ENCODE data around the gene BASP1.
"Not testable (repeated sequence)": the region's sequence is repeated elsewhere in the genome, so short reads cannot be mapped to it uniquely, and the experiment has no call there.

The BASP1 gene

DNA sequence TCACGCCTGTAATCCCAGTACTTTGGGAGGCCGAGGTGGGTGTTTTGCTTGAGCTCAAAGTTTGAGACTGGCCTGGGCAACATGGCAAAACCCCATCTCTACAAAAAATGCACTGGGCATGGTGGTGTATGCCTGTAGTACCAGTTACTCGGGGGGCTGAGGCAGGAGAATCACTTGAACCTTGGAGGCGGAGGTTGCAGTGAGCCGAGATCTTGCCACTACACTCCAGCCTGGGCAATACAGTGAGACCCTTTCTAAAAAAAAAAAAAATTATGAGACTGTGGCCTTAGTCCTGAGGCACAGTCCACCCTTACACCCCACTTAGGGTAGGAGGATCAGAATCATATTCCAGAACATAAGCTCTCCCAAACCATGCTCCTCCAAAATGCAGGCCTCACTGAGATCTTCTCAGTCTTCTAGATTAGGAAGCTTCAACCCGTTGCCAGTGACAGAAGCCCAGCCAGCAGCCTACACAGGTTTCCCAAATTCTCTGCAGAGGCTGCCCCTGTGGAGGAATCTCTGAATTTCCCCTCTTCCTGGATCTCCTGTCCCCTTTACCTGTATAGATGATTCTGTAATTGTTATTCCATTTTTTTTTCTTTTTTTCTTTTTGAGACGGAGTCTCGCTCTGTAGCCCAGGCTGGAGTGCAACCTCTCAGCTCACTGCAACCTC is 77.3 kb downstream of the BASP1 start:
- DNase-seq: no peak

DNA sequence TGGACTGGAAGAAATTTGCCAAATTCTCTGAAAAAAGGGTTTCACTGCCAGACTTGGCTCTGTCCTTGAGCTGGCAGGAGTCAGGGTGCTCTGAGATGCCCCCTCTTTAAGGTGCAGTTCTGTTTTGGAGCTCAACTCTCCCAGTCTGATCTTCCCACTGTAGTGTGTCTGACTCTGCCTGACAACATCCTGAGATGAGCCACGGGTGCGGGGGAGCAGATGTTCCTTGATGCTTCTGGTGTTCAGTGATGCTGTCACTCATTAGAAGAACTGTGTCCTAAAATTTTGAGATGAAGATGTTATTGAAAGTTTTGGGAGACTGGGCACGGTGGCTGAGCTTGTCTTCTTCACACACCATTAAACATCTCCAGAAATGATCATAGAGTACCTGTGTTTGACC is 78.2 kb downstream of the BASP1 start:
- no peak for DNase-seq

DNA sequence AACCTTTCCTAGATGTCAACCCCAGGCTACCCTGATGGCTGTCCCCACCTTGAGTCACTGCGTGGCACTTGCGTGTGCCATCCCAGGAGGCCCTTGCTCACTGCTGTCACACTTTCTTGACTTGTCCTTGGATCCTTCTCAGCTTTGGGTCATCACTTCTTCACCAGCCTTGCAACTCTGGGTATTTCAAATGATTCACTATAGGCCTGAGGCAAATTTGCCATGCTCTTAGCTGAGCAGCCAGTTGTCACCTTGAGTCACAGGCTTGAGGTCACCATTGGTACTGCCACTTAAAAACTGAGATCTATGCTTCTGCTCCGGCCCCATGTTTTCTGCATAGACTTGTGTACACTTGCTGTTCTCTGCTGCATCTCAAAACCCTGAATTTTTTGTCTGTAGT is 84.7 kb downstream of the BASP1 start:
- no peak for DNase-seq

DNA sequence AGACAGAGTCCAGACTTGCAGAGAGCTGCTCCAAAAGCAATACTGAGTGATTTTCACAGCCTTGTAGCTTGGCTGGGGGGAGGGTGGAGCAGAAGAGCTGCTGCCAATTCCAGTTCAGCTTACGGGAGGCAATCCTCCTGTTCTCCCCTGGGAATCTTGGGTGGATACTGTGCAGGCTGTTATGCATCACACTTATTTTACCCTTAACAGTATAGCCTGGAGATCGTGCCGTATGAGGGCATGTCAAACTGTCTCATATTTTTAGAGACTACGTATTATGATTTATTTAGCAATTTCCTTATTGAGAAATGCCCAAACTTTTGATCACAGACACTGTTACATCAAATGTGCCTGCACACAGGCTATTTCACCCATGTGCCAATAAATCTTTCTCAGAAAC is 85.2 kb downstream of the BASP1 start:
- DNase-seq: peak; percentile 26

DNA sequence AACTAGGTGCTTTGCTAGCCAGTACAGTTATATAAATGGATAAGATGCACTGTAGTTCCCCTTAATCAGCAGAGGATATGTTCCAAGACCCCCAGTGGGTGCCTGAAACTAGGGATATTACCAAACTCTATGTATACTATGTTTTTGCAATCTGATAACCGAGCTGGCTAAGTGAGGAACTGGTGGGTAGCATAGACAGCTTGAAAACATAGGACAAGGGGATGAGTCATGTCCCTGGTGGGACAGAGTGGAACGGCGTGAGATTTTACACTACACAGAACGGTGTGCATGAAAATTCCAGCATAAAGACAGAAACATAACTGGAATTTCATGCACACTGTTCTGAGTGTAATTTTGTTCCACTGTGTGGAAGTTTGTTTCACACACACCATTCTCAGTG is 86.9 kb downstream of the BASP1 start:
- no peak for DNase-seq

DNA sequence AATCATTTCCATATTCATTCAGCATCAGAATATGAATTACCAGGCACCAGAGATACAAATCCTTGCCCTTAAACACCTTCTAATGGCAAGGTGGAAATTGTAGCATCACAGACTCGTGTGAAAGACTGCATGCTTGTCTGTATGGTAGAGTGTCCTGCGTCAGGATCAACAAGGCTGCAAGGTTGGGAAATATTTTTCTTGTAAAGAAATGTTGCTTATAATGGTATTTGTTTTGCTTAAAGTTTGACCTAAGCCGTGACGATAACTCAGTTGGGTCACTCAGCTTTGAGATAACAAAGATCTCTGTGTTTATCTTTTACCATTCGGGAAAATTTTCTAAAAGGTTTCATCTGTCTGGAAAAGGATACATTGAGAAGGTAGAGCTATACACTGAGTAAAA is 87.6 kb downstream of the BASP1 start:
- no peak for DNase-seq

DNA sequence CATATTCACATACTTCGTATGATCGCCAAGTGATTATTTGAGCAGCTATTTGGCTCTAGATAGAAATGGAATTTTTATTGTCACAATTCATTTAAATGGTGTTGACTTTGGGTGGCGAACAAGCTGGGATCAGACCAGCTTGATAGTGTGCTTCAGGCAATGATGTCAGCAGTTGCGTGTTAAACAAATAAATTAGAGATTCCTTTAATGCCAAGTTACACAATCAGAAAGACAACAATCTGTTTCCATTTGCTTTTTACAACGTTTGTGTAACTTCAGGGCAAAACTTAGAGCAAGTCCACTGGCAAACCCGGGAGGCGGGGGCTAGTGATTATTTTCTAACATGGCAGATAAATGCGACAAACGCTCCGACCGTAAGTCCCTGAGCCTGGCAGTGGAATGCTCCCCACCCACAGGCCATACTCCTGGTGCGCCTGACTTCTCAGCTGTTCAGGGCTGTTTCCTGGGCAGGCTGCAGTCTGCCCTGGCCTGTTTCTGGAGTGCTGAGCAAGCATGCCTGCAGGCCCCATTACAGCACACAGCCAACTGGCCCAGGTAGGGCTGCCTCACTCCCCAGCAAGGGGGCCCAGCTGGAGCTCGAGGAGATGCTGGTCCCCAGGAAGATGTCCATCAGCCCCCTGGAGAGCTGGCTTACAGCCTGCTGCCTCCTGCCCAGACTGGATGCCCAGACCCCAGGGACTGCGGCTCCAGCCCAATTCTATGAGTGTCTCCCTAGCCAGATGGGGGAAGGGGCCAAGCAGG is 88.7 kb downstream of the BASP1 start:
- DNase-seq: no peak

DNA sequence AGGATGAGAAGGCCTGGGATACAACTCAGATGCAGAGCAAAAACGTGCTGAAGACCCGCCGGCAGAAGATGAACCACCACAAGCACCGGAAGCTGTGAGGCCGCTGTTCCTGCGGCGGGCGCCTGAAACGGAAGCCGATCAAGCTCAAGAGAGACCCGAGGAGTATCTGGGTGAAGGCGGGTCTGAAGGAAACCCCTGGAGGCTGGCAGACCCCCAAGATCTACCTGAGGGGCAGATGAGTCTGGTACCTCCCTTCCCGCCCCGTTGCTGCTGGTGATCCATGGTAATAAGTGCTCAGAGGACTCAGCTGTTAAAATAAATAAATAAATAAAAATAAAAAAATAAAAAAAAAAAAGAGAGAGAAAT is 89.3 kb downstream of the BASP1 start:
- DNase-seq: no peak

DNA sequence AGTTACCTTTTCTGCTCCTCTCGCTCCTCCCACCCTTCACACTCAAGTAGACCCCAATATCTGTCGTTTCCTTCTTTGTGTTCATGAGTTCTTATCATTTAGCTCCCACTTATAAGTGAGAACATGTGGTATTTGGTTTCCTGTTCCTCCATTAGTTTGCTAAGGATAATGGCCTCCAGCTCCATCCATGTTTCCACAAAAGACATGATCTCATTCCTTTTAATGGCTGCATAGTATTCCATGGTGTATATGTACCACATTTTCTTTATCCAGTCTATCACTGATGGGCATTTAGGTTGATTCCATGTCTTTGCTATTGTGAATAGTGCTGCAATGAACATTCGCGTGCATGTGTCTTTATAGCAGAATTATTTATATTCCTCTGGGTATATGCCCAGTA is 90.0 kb downstream of the BASP1 start:
- DNase-seq: not testable (repeated sequence)

DNA sequence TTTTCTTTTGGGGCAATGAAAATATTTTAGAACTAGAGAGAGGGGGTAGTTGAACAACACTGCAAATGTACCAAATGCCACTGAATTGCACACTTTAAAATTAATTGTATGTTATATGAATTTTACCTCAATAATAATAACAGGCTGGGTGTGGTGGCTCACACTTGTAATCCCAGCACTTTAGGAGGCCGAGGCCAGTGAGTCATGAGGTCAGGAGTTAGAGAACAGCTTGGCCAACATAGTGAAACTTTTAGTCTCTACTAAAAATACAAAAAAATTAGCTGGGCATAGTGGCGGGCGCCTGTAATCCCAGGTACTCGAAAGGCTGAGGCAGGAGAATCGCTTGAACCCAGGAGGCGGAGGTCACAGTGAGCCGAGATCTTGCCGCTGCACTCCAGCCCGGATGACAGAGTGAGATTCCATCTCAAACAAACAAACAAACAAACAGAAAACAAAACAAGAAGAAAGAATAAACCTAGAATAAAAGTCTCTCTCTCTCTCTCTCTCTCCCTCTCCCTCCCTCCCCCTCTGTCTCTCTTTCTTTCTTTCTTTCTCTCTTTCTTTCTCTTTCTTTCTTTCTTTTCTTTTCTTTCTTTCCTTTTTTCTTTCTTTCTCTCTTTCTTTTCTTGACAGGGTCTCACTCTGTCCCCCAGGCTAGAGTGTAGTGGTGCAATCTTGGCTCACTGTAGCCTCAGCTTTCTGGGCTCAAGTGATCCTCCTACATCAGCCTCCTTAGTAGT is 91.1 kb downstream of the BASP1 start:
- DNase-seq: no peak

DNA sequence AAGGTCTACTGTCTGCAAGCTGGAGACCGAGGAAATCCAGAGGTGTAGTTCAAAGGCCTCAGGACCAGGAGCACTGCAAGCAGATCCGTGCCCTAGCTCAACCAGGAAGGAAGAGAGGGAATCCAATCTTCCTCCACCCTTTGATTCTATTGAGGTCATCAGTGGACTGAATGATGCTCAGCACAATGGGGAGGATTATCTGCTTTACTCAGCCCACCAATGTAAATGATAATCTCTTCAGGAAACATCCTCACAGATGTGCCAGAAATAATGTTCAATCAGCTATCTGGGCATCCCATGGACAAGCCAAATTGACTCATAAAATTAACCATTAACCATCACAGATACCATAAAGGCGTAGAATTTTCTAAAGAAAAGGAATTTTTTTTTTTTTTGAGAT is 92.0 kb downstream of the BASP1 start:
- DNase-seq: no peak

DNA sequence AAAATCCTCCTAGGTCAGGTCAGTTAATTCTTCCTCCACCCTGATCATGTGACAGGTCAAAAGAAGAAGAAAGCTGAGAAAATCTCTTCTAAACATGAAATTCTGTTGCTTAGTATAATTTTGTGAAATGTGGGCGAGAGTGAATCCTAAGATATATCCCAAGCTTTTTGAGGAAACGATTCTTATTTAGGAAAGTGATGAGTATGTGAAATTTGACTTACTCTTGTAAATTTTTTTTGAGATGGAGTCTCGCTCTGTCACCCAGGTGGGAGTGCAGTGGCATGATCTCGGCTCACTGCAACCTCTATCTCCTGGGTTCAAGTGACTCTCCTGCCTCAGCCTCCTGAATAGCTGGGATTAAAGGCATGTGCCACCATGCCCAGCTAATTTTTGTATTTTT is 93.1 kb downstream of the BASP1 start:
- not testable (repeated sequence) for DNase-seq

DNA sequence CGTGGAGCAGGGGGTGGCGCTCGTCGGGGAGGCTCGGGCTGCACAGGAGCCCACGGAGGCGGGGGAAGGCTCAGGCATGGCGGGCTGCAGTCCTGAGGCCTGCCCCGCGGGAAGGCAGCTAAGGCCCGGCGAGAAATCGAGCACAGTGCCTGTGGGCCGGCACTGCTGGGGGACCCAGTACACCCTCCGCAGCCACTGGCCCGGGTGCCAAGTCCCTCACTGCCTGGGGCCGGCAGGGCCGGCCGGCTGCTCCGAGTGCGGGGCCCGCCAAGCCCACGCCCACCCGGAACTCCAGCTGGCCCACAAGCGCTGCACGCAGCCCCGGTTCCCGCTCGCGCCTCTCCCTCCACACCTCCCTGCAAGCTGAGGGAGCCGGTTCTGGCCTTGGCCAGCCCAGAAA is 94.4 kb downstream of the BASP1 start:
- DNase-seq: not testable (repeated sequence)

DNA sequence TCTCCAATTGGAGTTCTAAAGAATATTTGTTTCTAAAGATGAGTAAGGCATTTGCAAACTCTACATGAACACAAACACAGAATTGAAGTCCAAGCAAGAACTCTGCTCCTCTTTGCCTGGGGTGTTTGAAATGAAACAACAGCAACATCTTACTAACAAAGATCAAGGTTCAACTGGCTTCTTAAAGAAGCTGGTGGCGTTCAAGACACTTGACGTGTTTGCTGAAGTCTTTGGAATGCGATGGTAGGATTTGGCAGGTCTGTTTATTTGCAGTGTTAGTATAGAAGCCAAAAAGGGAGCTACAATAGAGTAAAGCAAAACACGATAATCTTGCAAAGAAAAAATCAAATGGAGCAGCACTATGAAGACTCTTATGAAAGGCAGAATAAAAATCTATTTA is 94.9 kb downstream of the BASP1 start:
- DNase-seq: no peak

DNA sequence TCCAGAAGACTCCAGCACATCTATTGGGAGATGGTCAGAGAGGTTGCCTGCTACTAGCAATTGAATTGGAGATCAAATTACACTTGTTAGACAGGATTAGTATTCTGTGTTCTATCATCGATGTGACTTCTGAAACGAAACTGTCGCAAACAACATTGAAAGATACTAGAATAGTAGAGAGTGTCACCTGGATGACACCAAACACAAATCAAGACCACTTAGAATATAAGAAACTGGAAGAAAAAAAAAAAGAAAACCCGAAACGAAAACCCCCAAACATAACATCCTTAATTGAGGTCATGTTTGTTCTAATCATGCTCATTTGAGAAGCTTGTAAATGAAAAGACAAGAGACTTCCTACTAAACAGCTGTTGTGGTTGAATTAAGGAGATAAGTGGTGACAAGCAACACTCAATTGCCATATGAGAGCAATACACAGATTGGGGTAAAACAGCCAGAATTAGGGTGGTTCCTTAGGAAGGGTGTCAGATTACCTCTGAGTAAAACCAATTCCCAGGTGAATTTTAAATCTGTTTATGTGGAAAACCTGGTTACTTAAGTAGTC is 97.6 kb downstream of the BASP1 start:
- DNase-seq: no peak

DNA sequence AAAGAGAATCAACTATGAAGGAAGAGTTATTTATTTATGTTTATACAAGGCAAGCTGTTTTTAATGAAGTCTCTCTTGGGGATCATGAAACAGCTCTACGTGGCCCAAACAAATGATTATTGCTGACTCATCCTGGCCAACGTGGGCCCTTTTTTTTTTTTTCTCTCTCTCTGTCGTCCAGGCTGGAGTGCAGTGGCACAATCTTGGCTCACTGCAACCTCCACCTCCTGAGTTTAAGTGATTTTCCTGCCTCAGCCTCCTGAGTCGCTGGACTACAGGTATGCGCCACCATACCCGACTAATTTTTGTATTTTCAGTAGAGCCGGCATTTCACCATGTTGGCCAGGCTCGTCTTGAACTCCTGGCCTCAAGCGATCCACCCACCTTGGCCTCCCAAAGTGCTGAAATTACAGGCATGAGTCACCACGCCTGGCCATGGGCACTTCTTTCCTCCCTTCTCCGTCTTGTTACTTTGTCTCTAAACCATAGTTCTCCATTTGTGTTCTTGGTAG is 98.3 kb downstream of the BASP1 start:
- no peak for DNase-seq

DNA sequence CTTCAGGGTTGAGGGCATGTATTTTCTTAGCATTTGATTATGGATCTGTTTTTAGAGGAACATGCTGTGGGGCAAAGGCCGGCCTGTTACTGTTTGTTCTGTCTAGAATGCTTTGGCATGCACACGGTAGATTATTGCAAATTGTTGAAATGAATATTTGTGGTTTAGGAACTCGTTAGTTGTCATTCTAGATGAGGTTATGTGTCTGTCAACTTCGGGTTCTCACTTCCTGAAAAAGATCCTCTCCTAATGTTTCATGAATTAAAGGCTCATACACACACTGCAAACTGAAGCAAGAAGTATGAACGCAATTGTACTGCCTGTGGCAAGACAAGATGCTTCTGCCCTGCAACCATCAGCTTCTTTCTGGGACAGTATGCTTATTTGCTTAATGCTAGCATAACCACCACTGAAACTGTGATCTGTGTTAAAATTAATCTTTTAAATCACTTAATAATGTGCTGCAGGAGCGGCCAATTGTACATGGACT is 99.6 kb downstream of the BASP1 start:
- DNase-seq: no peak

DNA sequence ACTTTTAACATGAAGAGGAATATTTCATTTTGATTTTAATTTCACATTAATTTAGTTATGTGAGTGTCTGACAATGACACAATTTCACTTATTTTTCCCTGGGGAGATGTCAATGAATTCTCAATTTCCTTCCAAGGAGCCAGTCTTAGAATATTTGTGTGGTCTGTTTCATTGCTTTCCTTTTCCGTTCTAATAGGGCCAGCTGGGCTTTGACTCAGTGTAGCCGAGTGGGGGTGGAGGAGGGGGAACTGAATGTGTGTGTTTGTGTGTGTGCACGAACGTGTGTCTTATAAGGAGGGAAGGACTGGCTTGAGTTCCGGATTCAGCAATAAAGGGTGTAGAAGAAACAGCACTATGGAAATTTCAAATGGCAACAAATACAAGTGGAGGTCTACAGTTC is 100.0 kb downstream of the BASP1 start:
- DNase-seq: peak; percentile 20

DNA sequence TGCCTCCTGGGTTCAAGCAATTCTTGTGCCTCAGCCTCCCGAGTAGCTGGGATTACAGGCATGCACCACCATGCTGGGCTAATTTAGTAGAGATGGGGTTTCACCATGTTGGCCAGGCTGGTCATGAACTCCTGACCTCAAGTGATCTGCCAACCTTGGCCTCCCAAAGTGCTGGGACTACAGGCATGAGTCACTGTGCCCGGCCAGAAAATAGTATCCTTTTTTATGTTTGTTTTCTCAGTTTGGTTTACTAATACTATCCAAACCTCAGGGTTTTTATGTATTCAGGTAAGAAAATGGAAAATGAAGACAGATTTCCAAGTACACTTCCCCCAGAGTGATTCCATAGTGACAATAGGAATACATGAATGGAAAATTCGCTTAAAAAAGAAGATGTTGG is 101.7 kb downstream of the BASP1 start:
- not testable (repeated sequence) for DNase-seq

DNA sequence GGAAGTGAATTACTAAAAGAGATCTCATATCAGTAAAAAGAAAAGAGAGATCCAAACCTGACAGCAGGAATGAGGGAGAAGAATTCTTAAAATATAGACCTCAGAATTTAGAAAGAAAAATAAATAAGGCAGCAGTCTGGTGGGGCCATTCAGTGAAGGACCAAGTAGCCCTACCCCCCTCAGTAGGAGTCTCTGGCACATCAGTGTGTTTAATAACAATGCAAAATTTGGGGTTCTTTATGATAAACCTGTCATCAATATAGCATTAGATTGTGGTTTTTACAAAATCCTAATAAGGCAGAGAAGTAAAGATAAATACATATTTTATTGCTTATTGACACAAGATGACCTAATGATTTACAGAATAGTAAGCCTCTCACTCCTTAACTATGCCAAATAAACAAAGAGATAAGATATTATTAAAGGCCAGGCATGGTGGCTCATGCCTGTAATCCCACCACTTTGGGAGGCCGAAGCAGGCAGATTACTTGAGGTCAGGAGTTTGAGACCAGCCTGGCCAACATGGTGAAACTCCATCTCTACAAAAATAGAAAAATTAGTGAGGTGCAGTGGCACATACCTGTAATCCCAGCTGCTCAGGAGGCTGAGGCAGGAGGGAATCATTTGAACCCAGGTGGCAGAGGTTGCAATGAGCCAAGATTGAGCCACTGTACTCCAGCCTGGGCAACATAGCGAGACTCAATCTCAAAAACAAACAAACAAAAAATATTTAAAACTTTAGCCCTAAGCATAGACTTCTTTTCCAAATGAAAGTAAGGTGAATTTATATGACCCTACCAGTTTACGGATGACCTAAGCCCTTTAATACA is 108.6 kb downstream of the BASP1 start:
- DNase-seq: no peak

Measured in femur (tissue), 1 donor.